Nephron (organoid): ENCODE results near the gene CARNS1.
A peak's percentile ranks its signal among the peaks of the same experiment; 100 is the strongest.

Experiments
- H3K27ac Mint-ChIP-seq, 3 experiments: 2 replicates each; pipeline ENCODE4 v1.8.0; 2020; ENCODE audit warnings: mixed read lengths in 3 of 3, mild to moderate bottlenecking in 2 of 3, moderate library complexity in 1 of 3
- H3K27me3 Mint-ChIP-seq: 2 replicates; pipeline ENCODE4 v1.8.0; 2021; ENCODE audit warnings: low read depth, mild to moderate bottlenecking, moderate library complexity, mixed read lengths
- H3K36me3 Mint-ChIP-seq: 2 replicates; pipeline ENCODE4 v1.8.0; 2020; ENCODE audit warnings: low read depth, mixed read lengths
- H3K4me1 Mint-ChIP-seq: 2 replicates; pipeline ENCODE4 v1.8.0; 2020; ENCODE audit warnings: mixed read lengths
- H3K4me3 Mint-ChIP-seq, 3 experiments: 2 replicates each; pipeline ENCODE4 v1.8.0; 2020; ENCODE audit warnings: mild to moderate bottlenecking in 3 of 3, mixed read lengths in 3 of 3, moderate library complexity in 2 of 3
- H3K9me3 Mint-ChIP-seq: 2 replicates; pipeline ENCODE4 v1.8.0; 2020; ENCODE audit warnings: mixed read lengths
- TF ChIP-seq, protein P1 (sequence below), 3 experiments: fragments of 200-600 bp; sonication (generic); IDR thresholded peaks; one replicate each; pipeline ENCODE4 v1.5.0; 2021; ENCODE audit warnings: antibody characterized with exemption in 3 of 3; ENCODE audit not compliant: unreplicated experiment in 3 of 3

The CARNS1 gene

DNA sequence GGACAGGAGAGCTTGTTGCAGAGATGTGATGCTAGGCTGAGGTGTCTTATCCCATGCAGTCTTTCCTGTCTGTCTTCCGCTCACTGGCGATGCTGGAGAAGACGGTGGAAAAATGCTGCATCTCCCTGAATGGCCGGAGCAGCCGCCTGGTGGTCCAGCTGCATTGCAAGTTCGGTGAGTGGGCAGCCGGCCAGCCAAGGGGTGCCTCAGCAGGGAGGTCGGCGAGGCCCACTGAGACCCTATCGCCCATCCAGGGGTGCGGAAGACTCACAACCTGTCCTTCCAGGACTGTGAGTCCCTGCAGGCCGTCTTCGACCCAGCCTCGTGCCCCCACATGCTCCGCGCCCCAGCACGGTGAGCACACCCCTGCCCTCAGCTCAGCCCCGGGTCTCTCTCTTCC is 22.0 kb upstream of the CARNS1 start:
- no peaks in the 10 kb centered on the region for H3K9me3 Mint-ChIP-seq
- TF ChIP-seq, protein P1, sequence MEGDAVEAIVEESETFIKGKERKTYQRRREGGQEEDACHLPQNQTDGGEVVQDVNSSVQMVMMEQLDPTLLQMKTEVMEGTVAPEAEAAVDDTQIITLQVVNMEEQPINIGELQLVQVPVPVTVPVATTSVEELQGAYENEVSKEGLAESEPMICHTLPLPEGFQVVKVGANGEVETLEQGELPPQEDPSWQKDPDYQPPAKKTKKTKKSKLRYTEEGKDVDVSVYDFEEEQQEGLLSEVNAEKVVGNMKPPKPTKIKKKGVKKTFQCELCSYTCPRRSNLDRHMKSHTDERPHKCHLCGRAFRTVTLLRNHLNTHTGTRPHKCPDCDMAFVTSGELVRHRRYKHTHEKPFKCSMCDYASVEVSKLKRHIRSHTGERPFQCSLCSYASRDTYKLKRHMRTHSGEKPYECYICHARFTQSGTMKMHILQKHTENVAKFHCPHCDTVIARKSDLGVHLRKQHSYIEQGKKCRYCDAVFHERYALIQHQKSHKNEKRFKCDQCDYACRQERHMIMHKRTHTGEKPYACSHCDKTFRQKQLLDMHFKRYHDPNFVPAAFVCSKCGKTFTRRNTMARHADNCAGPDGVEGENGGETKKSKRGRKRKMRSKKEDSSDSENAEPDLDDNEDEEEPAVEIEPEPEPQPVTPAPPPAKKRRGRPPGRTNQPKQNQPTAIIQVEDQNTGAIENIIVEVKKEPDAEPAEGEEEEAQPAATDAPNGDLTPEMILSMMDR (IDR thresholded peaks at IDR 0.05; ENCODE audit: unreplicated experiment in 3 of 3): no peak
- H3K4me1 Mint-ChIP-seq: peaks cover 32% of the 10 kb centered on the region
- H3K4me3 Mint-ChIP-seq: peak overlapping the region; percentile 75 to 89 (median 81)
- no peaks in the 10 kb centered on the region for H3K27me3 Mint-ChIP-seq
- H3K36me3 Mint-ChIP-seq: peaks cover 13% of the 10 kb centered on the region
- no peak overlapping the region for H3K27ac Mint-ChIP-seq

DNA sequence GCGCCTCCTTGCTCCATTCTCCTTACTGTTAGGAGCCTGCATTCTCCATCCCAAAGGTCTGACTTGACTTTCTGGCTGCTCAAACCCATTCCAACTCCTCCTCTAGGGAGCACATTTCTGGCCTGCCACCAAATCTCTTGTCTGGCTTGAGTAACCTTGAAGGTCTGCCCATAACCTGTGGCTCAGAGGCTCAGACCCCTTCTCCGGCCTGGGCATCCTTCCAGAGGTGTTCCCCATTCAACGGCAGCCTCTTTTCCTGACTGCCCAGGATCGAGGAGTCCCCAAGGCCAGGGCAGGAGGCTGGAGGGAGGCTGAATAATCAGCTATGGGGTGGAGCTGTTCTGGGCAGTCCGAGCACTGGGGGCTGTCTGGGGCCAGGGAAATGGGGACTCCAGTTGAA is 21.5 kb upstream of the CARNS1 start:
- Mint-ChIP-seq H3K9me3 (no peaks in the 10 kb centered on the region), H3K36me3 (peaks cover 14% of the 10 kb centered on the region), H3K27me3 (no peaks in the 10 kb centered on the region), H3K27ac (no peak overlapping the region), H3K4me1 (peaks cover 31% of the 10 kb centered on the region), H3K4me3 (peak overlapping the region; percentile 75 to 89 (median 81))
- TF ChIP-seq, protein P1 (IDR thresholded peaks at IDR 0.05; ENCODE audit: unreplicated experiment in 3 of 3): no peak

DNA sequence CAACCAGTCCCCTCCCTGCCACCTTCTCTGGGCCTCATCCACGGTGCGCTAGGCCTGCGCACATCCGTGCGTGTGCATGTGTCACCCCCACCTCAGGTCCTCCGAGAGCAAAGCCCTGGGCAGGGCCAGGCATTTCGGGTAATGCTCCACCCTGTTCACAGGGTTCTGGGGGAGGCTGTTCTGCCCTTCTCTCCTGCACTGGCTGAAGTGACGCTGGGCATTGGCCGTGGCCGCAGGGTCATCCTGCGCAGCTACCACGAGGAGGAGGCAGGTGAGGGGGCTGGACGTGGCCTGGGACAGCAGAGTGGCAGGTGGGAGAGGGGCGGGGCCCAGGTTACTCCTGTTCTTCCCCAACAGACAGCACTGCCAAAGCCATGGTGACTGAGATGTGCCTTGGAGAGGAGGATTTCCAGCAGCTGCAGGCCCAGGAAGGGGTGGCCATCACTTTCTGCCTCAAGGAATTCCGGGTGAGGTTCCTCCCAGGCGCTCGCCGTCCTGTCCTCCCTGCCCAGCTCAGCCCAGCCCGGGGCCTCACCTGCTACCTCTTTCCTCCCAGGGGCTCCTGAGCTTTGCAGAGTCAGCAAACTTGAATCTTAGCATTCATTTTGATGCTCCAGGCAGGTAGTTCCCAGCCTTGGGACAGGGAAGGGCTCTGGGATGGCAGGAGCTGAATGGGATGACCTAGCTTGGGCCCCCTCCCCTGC is 19.8 kb upstream of the CARNS1 start:
- Mint-ChIP-seq H3K9me3 (no peaks in the 10 kb centered on the region), H3K4me3 (no peak overlapping the region), H3K27me3 (no peaks in the 10 kb centered on the region), H3K36me3 (peaks cover 14% of the 10 kb centered on the region), H3K4me1 (peaks cover 28% of the 10 kb centered on the region), H3K27ac (no peak overlapping the region)
- TF ChIP-seq, protein P1 (IDR thresholded peaks at IDR 0.05; ENCODE audit: unreplicated experiment in 3 of 3): no peak

DNA sequence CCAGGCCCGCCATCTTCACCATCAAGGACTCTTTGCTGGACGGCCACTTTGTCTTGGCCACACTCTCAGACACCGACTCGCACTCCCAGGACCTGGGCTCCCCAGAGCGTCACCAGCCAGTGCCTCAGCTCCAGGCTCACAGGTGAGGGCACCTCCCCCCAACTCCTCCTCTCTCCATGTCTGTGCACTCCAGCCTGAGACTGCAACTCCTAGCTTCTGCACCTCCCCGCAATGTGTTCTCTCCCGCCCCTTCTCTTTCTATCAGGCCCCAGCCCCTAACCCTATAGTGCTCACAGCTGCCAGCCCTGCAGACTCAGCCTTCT is 19.3 kb upstream of the CARNS1 start:
- Mint-ChIP-seq H3K9me3 (no peaks in the 10 kb centered on the region), H3K4me1 (peaks cover 25% of the 10 kb centered on the region), H3K36me3 (peaks cover 14% of the 10 kb centered on the region), H3K27ac (peak overlapping the region in 1 of 3 experiments; percentile 62), H3K27me3 (no peaks in the 10 kb centered on the region), H3K4me3 (peak overlapping the region in 2 of 3 experiments; percentile 31 to 33)
- TF ChIP-seq, protein P1 (IDR thresholded peaks at IDR 0.05; ENCODE audit: unreplicated experiment in 3 of 3): no peak

DNA sequence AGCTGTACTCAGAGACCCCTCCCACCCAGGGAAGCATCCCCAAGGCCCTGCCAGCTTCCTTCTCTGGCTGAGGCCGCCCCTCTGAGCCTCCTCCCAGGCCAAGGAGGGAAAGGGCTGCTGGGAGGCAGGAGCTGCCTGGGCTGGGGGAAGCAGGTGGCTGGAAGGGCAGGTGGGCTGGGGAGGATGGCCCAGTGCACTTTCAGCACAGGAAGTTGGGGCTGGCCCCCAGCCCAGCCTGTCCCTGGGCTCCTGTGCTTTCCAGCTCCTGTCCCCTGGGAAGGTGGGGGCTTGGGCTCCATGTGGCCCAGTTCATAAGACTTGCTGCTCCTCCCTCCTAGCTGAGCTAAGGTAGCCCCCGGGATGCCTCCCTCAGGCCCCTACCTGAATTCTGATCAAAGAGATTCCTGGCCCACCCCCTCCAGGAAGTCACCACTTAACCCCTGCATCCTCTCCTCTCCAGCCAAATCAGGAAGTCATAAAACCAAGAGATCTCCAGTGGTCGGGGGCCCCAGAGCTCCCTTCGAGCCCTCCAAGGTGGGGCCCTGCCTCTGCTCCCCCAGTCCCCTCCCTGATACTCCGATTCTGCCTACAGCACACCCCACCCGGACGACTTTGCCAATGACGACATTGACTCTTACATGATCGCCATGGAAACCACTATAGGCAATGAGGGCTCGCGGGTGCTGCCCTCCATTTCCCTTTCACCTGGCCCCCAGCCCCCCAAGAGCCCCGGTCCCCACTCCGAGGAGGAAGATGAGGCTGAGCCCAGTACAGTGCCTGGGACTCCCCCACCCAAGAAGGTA is 18.7 kb upstream of the CARNS1 start:
- Mint-ChIP-seq H3K27ac (peak overlapping the region in 2 of 3 experiments; percentile 31 to 62), H3K4me3 (peak overlapping the region; percentile 38 to 46 (median 45)), H3K36me3 (peaks cover 14% of the 10 kb centered on the region), H3K4me1 (peaks cover 23% of the 10 kb centered on the region), H3K9me3 (no peaks in the 10 kb centered on the region), H3K27me3 (no peaks in the 10 kb centered on the region)
- TF ChIP-seq, protein P1 (IDR thresholded peaks at IDR 0.05; ENCODE audit: unreplicated experiment in 3 of 3): no peak
